Activated naive CD8-positive, alpha-beta T cell treated with anti-CD3 and anti-CD28 coated beads, Interleukin-2, amount 10 ng/mL, durations not matched to agents 7 days and 5 days (primary cell): ENCODE results near the gene GAS2L1. TPM values are rescaled to one million over a fixed set of nuclear protein-coding genes. Genes with fewer than 3 reads are reported as not detected.

Source experiments
- ATAC-seq: fragments of 150-1000 bp; cut with Tn5 transposase; one replicate; pipeline ENCODE4 v1.10.0; 2021; ENCODE audit warnings: low read depth, moderate library complexity
- POLR2A ChIA-PET: fragments of 350-600 bp; sonication (Branson Sonifier 250); formaldehyde crosslinking; loops from one replicate; lab custom pipeline; 2021; ENCODE audit warnings: antibody characterized with exemption; lab: Charles Lee
- DNase-seq: peaks from one replicate; pipeline ENCODE4 v3.0.0; 2021
- H3K27ac Mint-ChIP-seq: one replicate; pipeline ENCODE4 v1.8.0; 2022; ENCODE audit warnings: mild to moderate bottlenecking, mixed read lengths
- H3K27me3 Mint-ChIP-seq: one replicate; pipeline ENCODE4 v1.8.0; 2022; ENCODE audit warnings: mild to moderate bottlenecking, moderate library complexity, mixed read lengths
- H3K36me3 Mint-ChIP-seq: one replicate; pipeline ENCODE4 v1.8.0; 2021; ENCODE audit warnings: mild to moderate bottlenecking, mixed read lengths
- H3K4me1 Mint-ChIP-seq: one replicate; pipeline ENCODE4 v1.8.0; 2021; ENCODE audit warnings: mixed read lengths
- H3K4me3 Mint-ChIP-seq: one replicate; pipeline ENCODE4 v1.8.0; 2022; ENCODE audit warnings: mild to moderate bottlenecking, moderate library complexity, mixed read lengths
- H3K9me3 Mint-ChIP-seq: one replicate; pipeline ENCODE4 v1.8.0; 2021; ENCODE audit warnings: mixed read lengths
- total RNA-seq, 2 experiments: library from RNA; stranded (reverse); gene quantifications; one replicate each; pipeline ENCODE4 v1.2.3, GENCODE V29; 2021

Gene GAS2L1
- total RNA-seq, 2 experiments from 2014 or later = 8.1 to 9.3 TPM

DNA sequence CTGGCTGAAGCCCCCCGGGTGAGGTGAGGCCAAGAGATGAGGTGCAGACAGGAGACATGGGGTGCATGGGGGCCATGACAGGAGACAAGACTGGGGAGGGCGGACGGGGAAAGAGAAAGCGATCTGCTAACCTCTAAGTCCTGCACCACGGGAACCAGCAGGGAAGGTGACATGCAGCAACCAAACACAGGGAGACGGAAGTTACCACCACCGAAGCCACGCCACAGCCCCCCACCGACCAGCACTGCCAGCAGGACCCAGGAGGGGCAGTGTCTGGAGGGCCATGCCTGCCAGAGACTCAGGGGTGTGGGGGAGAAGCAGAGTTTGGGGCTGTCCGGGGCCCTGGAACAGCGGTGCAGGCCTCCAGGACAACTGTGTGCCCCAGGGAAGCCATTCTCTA, 23.1 kb downstream of the GAS2L1 start:
- POLR2A ChIA-PET = no interaction called here
- H3K27ac Mint-ChIP-seq = no peak overlapping the region
- DNase-seq (no peak), ATAC-seq (no peak)
- no peaks in the 10 kb centered on the region for H3K27me3 Mint-ChIP-seq
- peaks cover 6% of the 10 kb centered on the region for H3K36me3 Mint-ChIP-seq
- H3K4me3 Mint-ChIP-seq = no peak overlapping the region
- H3K9me3 Mint-ChIP-seq = no peaks in the 10 kb centered on the region
- H3K4me1 Mint-ChIP-seq = no peaks in the 10 kb centered on the region

- Mint-ChIP-seq H3K36me3 (peaks cover 6% of the 10 kb centered on the region), H3K27me3 (no peaks in the 10 kb centered on the region)
Measured at GRCh38 chr22:29330291-29330690, 23.8 kb downstream of the GAS2L1 start.

DNA sequence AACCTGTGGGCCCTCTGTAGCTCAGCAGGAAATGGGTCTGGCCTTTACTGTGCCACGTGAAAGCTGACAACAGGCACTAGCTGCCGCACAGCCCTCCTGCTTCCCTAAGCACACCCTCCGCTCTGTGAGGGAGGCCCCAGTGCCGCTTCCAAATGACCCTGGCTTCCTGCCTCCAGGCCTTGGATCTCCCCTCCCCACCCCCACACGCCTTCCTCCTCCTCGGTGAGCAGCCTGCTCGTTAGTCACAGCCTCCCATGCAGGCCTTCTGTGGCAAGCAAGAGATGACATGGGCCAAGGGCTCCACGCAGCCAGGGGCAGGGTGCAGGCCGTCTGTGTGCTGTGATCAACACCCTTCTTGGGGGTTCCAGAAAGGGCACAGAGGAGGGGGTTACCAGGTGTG, 24.3 kb downstream of the GAS2L1 start:
- H3K27ac Mint-ChIP-seq = no peak overlapping the region
- H3K36me3 Mint-ChIP-seq = peaks cover 9% of the 10 kb centered on the region
- H3K4me1 Mint-ChIP-seq = no peaks in the 10 kb centered on the region
- DNase-seq (no peak), ATAC-seq (no peak)
- no peaks in the 10 kb centered on the region for H3K9me3 Mint-ChIP-seq
- no peak overlapping the region for H3K4me3 Mint-ChIP-seq
- POLR2A ChIA-PET = no interaction called here
- H3K27me3 Mint-ChIP-seq = no peaks in the 10 kb centered on the region

More at GRCh38 chr22:29330291-29330690, 23.8 kb downstream of the GAS2L1 start:
- no peak for ATAC-seq
- POLR2A ChIA-PET = no interaction called here
- no peaks in the 10 kb centered on the region for H3K9me3 Mint-ChIP-seq
- no peak for DNase-seq
- H3K4me3 Mint-ChIP-seq = no peak overlapping the region
- no peak overlapping the region for H3K27ac Mint-ChIP-seq
- H3K4me1 Mint-ChIP-seq = no peaks in the 10 kb centered on the region

DNA sequence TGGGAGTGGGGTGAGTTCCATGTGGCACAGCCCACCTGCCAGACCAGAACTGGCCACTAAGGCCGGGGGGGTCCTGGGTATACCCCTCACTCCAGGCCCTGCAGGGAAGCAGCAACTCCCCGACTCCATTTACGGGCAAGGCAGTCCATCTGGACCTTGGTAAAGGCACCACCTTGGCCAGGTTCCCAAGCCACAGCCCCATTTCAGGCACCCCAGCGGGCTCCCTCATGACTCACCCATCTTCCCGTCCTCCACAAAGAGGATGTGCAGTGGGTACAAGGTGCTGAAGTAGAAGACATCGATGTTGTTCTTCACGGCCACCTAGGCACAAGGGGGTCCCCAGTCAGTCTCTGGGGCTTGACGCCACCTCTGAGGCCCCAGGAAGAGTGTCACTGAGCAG, 24.8 kb downstream of the GAS2L1 start:
- no peaks in the 10 kb centered on the region for H3K4me1 Mint-ChIP-seq
- DNase-seq = no peak
- no peak overlapping the region for H3K4me3 Mint-ChIP-seq
- H3K9me3 Mint-ChIP-seq = no peaks in the 10 kb centered on the region
- H3K27ac Mint-ChIP-seq = no peak overlapping the region
- no peak for ATAC-seq
- POLR2A ChIA-PET = no interaction called here
- H3K27me3 Mint-ChIP-seq = no peaks in the 10 kb centered on the region
- peaks cover 10% of the 10 kb centered on the region for H3K36me3 Mint-ChIP-seq

DNA sequence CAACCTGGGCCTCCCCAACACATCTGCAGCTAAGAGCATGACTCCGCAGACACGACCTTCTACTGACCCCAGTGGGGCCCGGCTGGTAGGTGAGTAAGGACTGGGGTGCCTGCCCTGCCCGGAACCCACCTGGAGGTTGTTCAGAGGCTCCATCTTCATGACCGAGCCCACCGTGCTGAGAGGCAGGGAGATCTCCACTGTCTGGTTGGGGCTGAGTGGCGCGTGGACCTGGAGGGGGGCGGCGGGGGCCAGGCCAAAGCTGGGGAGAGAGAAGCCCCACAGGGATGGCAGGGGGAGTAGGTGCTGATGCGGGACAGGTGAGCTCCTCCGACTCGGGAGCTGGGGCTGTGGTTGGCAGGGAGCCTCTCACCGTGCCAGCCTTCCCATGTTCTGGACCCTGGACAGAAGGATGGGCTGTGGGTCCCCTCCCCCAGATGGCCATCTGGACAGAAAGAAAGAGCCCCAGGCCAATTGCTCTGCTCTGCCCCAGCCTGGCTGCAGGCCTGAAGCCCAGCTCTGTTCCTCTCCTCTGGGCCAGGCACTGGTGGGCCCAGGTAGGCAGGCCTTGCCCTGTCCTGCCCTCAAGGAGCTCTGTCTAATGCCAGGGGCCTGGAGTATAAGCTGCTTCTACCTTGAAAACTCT, 25.3 kb downstream of the GAS2L1 start:
- no peaks in the 10 kb centered on the region for H3K27me3 Mint-ChIP-seq
- ATAC-seq (no peak), DNase-seq (no peak)
- no peak overlapping the region for H3K27ac Mint-ChIP-seq
- POLR2A ChIA-PET = no interaction called here
- no peak overlapping the region for H3K4me3 Mint-ChIP-seq
- H3K4me1 Mint-ChIP-seq = no peaks in the 10 kb centered on the region
- H3K9me3 Mint-ChIP-seq = no peaks in the 10 kb centered on the region
- peaks cover 8% of the 10 kb centered on the region for H3K36me3 Mint-ChIP-seq

DNA sequence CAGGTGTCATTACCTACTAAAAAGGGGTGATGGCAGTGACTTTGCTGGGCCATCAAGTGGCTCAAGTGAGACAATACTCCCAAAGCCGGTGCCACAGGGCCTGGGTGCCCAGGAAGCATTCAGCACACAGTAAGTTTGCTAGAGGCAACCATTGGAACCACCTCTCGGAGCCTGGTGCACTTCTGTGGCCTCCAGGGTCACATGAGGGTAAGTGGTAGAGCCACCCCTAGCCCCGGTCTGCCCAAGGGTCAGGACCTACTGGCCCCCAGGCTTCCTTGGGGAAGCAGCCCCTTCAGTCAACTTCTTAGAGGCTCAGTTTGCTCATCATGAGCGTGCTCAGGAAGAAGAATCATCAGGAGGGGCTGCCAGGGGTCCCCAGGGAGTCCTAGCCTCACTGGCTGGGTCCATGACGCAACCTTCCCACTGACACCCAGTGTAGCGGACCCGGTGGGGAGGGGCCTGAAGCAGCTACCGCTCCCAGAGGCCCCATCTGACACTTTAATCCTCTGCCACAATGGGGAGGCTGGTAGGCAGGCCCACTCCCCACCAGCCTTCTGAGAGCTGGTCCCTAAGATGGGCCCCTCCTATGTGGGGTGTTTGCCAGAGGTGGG, 26.5 kb downstream of the GAS2L1 start:
- no peak overlapping the region for H3K27ac Mint-ChIP-seq
- no peak overlapping the region for H3K4me3 Mint-ChIP-seq
- H3K9me3 Mint-ChIP-seq = no peaks in the 10 kb centered on the region
- POLR2A ChIA-PET = no interaction called here
- H3K36me3 Mint-ChIP-seq = peaks cover 8% of the 10 kb centered on the region
- ATAC-seq (no peak), DNase-seq (no peak)
- no peaks in the 10 kb centered on the region for H3K4me1 Mint-ChIP-seq
- H3K27me3 Mint-ChIP-seq = no peaks in the 10 kb centered on the region

GRCh38 chr22:29334148-29334547, 27.7 kb downstream of the GAS2L1 start:
- Mint-ChIP-seq H3K27me3 (no peaks in the 10 kb centered on the region), H3K4me1 (no peaks in the 10 kb centered on the region), H3K9me3 (no peaks in the 10 kb centered on the region), H3K4me3 (no peak overlapping the region), H3K36me3 (peaks cover 13% of the 10 kb centered on the region), H3K27ac (no peak overlapping the region)
- POLR2A ChIA-PET = no interaction called here
- DNase-seq (no peak), ATAC-seq (no peak)

GRCh38 chr22:29334696-29335344, 28.4 kb downstream of the GAS2L1 start:
- Mint-ChIP-seq H3K27ac (no peak overlapping the region), H3K4me1 (no peaks in the 10 kb centered on the region), H3K36me3 (peaks cover 11% of the 10 kb centered on the region), H3K27me3 (no peaks in the 10 kb centered on the region), H3K9me3 (no peaks in the 10 kb centered on the region), H3K4me3 (no peak overlapping the region)
- ATAC-seq = no peak
- POLR2A ChIA-PET = no interaction called here
- DNase-seq = no peak

GRCh38 chr22:29335656-29336055, 29.2 kb downstream of the GAS2L1 start:
- H3K27me3 Mint-ChIP-seq = no peaks in the 10 kb centered on the region
- H3K27ac Mint-ChIP-seq = no peak overlapping the region
- POLR2A ChIA-PET = no interaction called here
- H3K4me3 Mint-ChIP-seq = no peak overlapping the region
- no peaks in the 10 kb centered on the region for H3K4me1 Mint-ChIP-seq
- ATAC-seq = no peak
- peaks cover 11% of the 10 kb centered on the region for H3K36me3 Mint-ChIP-seq
- no peaks in the 10 kb centered on the region for H3K9me3 Mint-ChIP-seq
- DNase-seq = no peak

- no peak overlapping the region for H3K4me3 Mint-ChIP-seq
- no peak for ATAC-seq
- peaks cover 12% of the 10 kb centered on the region for H3K36me3 Mint-ChIP-seq
- H3K9me3 Mint-ChIP-seq = no peaks in the 10 kb centered on the region
- H3K4me1 Mint-ChIP-seq = no peaks in the 10 kb centered on the region
- no peak for DNase-seq
- H3K27me3 Mint-ChIP-seq = no peaks in the 10 kb centered on the region
- POLR2A ChIA-PET = interaction anchor here (0.6 kb wide), 1 partner anchor 244 kb away, joined by 7 read pairs; no protein-coding TSS in a partner anchor
- no peak overlapping the region for H3K27ac Mint-ChIP-seq
Measured at GRCh38 chr22:29336751-29337490, 30.5 kb downstream of the GAS2L1 start.

GRCh38 chr22:29337631-29338284, 31.3 kb downstream of the GAS2L1 start:
- no peaks in the 10 kb centered on the region for H3K4me1 Mint-ChIP-seq
- no peak overlapping the region for H3K27ac Mint-ChIP-seq
- DNase-seq = no peak
- H3K36me3 Mint-ChIP-seq = peaks cover 12% of the 10 kb centered on the region
- H3K4me3 Mint-ChIP-seq = no peak overlapping the region
- ATAC-seq = no peak
- POLR2A ChIA-PET = no interaction called here
- no peaks in the 10 kb centered on the region for H3K27me3 Mint-ChIP-seq
- no peaks in the 10 kb centered on the region for H3K9me3 Mint-ChIP-seq

DNA sequence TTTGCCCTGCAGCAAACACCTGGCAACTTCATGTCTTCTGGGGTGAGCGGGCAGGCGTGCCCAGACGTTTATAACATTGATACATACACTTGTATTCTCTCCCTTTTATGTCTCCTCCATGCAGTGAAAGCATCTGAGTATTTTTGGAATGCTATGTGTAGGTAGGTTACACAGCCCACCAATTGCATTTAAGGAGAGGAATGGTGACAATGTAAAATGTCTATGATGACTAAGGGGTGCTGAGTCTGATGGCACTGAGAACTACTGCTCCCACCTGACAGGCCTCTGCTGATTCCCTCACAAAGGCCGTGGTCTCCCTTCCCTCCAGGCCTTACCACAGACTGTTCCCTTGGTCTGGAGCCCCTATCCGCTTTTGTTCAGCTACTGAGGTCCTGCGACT, 31.9 kb downstream of the GAS2L1 start:
- no peak overlapping the region for H3K4me3 Mint-ChIP-seq
- no peaks in the 10 kb centered on the region for H3K4me1 Mint-ChIP-seq
- POLR2A ChIA-PET = no interaction called here
- H3K27me3 Mint-ChIP-seq = no peaks in the 10 kb centered on the region
- H3K9me3 Mint-ChIP-seq = no peaks in the 10 kb centered on the region
- DNase-seq (no peak), ATAC-seq (no peak)
- H3K36me3 Mint-ChIP-seq = peaks cover 12% of the 10 kb centered on the region
- H3K27ac Mint-ChIP-seq = no peak overlapping the region
